ENCODE results near the gene FILIP1L.

Gene FILIP1L

GRCh38 chr3:99969136-99969535 is 145.2 kb downstream of the FILIP1L start:
- DNase-seq = no peak

GRCh38 chr3:99967796-99968195 is 146.5 kb downstream of the FILIP1L start:
- no peak for DNase-seq

GRCh38 chr3:99966662-99967416 is 147.5 kb downstream of the FILIP1L start:
- no peak for DNase-seq

- DNase-seq = no peak
Observed at GRCh38 chr3:99965681-99966408, 148.5 kb downstream of the FILIP1L start.

- no peak for DNase-seq
Observed at GRCh38 chr3:99965077-99965476, 149.2 kb downstream of the FILIP1L start.

GRCh38 chr3:99962703-99963102 is 151.6 kb downstream of the FILIP1L start:
- DNase-seq = no peak

GRCh38 chr3:99961756-99962515 is 152.4 kb downstream of the FILIP1L start:
- DNase-seq = no peak

GRCh38 chr3:99960941-99961340 is 153.4 kb downstream of the FILIP1L start:
- DNase-seq = no peak

- no peak for DNase-seq
Observed at GRCh38 chr3:99960123-99960878, 154.0 kb downstream of the FILIP1L start.

GRCh38 chr3:99958222-99958912 is 155.9 kb downstream of the FILIP1L start:
- DNase-seq = no peak

GRCh38 chr3:99957151-99957796 is 157.0 kb downstream of the FILIP1L start:
- DNase-seq = no peak

GRCh38 chr3:99955773-99956562 is 158.3 kb downstream of the FILIP1L start:
- no peak for DNase-seq

- no peak for DNase-seq
Observed at GRCh38 chr3:99954914-99955644, 159.2 kb downstream of the FILIP1L start.

GRCh38 chr3:99953596-99953995 is 160.7 kb downstream of the FILIP1L start:
- DNase-seq = no peak

- DNase-seq = no peak
Observed at GRCh38 chr3:99952306-99952705, 162.0 kb downstream of the FILIP1L start.

- DNase-seq = no peak
Observed at GRCh38 chr3:99951701-99952100, 162.6 kb downstream of the FILIP1L start.

GRCh38 chr3:99950921-99951320 is 163.4 kb downstream of the FILIP1L start:
- no peak for DNase-seq

- no peak for DNase-seq
Observed at GRCh38 chr3:99949956-99950670, 164.2 kb downstream of the FILIP1L start.

GRCh38 chr3:99948467-99949089 is 165.7 kb downstream of the FILIP1L start:
- no peak for DNase-seq

Measured in activated naive CD4-positive, alpha-beta T cell treated with anti-CD3 and anti-CD28 coated beads, Interleukin-2, amount 50 U/mL, for 16 hours (primary cell).